Heart right ventricle (tissue), 16 donors: ENCODE data around the gene HYAL3. TPM values are rescaled to one million over a fixed set of nuclear protein-coding genes. Genes with fewer than 3 reads are reported as not detected.

Experiments used
- ATAC-seq, 8 donors: fragments of 200-7000 bp; cut with Tn5 transposase; one replicate each; pipeline ENCODE4 v1.9.1; 2020; ENCODE audit warnings: mild to moderate bottlenecking in 8 of 8, moderate library complexity in 8 of 8, moderate number of reproducible peaks in 1 of 8
- DNase-seq, 2 donors: peaks; one replicate each; pipeline ENCODE4 v3.0.0-alpha.2; 2020
- H3K27ac ChIP-seq, 10 donors: fragments of 200-600 bp; sonication (generic) in 2 of 10; one replicate each; pipeline versions ENCODE4 v1.5.0 to v1.8.0; 2020 to 2022; ENCODE audit warnings: mild to moderate bottlenecking in 3 of 10
- H3K27me3 ChIP-seq, 7 donors: fragments of 200-600 bp; one replicate each; pipeline ENCODE4 v1.8.0; 2021 to 2022; ENCODE audit warnings: mild to moderate bottlenecking in 2 of 7
- H3K36me3 ChIP-seq, 9 donors: fragments of 200-600 bp; sonication (generic) in 1 of 9; one replicate each; pipeline versions ENCODE4 v1.5.0 to v1.8.0; 2020 to 2022; ENCODE audit warnings: mild to moderate bottlenecking in 2 of 9
- H3K4me1 ChIP-seq, 9 donors: fragments of 200-600 bp; sonication (generic) in 1 of 9; one replicate each; pipeline versions ENCODE4 v1.5.0 to v1.8.0; 2020 to 2022; ENCODE audit warnings: mild to moderate bottlenecking in 4 of 9
- H3K4me3 ChIP-seq, 10 donors: fragments of 200-600 bp; sonication (generic) in 2 of 10; one replicate each; pipeline versions ENCODE4 v1.5.0 to v1.8.0; 2020 to 2022; ENCODE audit warnings: mild to moderate bottlenecking in 7 of 10, moderate library complexity in 2 of 10
- H3K9me3 ChIP-seq, 11 donors: fragments of 200-600 bp in 10 of 11; sonication (generic) in 2 of 11; one replicate each; pipeline versions ENCODE4 v1.5.0 to v1.8.0; 2013 to 2022; ENCODE audit warnings: mild to moderate bottlenecking in 2 of 11, control low read depth in 1 of 11, moderate library complexity in 1 of 11
- CTCF ChIP-seq, 9 donors: fragments of 200-600 bp; sonication (generic) in 2 of 9; IDR thresholded peaks; one replicate each; pipeline versions ENCODE4 v1.5.0 to v1.8.0; 2021 to 2022; ENCODE audit warnings: antibody characterized with exemption in 9 of 9, mild to moderate bottlenecking in 5 of 9, moderate library complexity in 1 of 9
- WGBS, 2 donors: extraction: QIAGEN DNeasy Blood & Tissue Kit; methylation state at CpG; one replicate each; pipeline ENCODE4 v1.1.7; 2013; ENCODE audit warnings: inconsistent platforms in 1 of 2; 5-methylcytosine and 5-hydroxymethylcytosine counted together
- intact Hi-C, 10 donors: fragments of 100-400 bp; cut with DNase I; formaldehyde crosslinking; loops; one replicate each; pipeline versions ENCODE4 v1.11.1 to v1.14.2; 2022
- polyA plus RNA-seq, 2 donors: library from polyadenylated mRNA; stranded (reverse); fragments of 200-250 nt; gene quantifications; one replicate each; pipeline ENCODE4 v1.2.3, GENCODE V29; 2013
- total RNA-seq, 10 donors: library from RNA; stranded (reverse); fragmentation: NEBNext Ultra II Directional in 3 of 10; extraction: Animal tissue kit (Norgen Biotek cat#: 25700) in 3 of 10; gene quantifications; one replicate each; pipeline versions ENCODE4 v1.2.1 to v1.2.4, GENCODE V29; 2021 to 2023
- donor health status: Arrhythmogenic right ventricular cardiomyopathy.
- donor health status: ischemic (EF 13 %, LVEDD 7.1; RV severe dilation, severe dysfunction).
- donor health status: healthy with polysubstance abuse.
- donor health status: DM: no; HTN: yes; CAD: no.
- donor health status: DM: no; HTN: no; CAD: no.
- donor health status: ischemic (EF 25% LVEDD 6.9; RV normal size, moderate dysfunction).
- donor health status: ischemic (EF 25% LVEDD 5.7; RV mildly dilated, moderate dysfunction).
- donor health status: healthy.
- donor health status: DM: yes; HTN: yes; CAD: no.
- donor health status: Ischemic cardiomyopathy.
- donor health status: ischemic (EF 35%, LVEDD 5.7; RV mildly dilated, moderate dysfunction).
- donor health status: nonischemic (EF 11% LVEDD 7.7; RV severe dilation, severe dysfunction).
- donor health status: DM: yes; HTN: yes; CAD: no.
- donor health status: PGD.
- donor health status: ischemic (EF 29% LVEDD 5.4; RV normal size, mild dysfunction).
- donor health status: nonischemic (EF 23%, LVEDD 6.1; RV moderate dilation, normal function).

Gene HYAL3
- total and polyA plus RNA-seq, 12 donors, result 0.80 to 3.0 (median 2.0) TPM

DNA sequence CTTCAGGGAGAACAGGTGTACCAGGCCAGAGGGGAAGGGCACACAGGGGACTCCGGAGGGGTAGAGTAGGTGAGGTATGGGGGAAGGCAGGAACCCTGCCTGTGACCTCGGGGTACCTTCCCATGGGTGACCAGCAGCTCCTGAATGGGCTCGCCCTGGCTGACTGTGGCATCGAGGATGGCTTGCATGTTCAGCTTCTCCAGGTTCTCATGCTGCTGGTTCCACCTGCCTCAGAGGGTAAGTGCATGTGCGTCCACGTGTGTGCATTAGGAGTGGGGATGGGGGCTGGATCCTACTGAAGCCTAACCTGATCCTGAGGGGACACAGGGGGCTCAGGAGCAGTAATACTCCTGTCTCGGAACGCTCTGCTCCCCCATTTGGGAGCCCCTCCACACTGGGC is 45.8 kb upstream of the HYAL3 start:
- intact Hi-C loops, result loop anchor here in 7 of 10 donors (5.0 to 10.0 kb wide), 4 partner anchors 197 to 1090 kb away; partner anchors contain the start of gene CISH (in 1 of the 7)
- Histone ChIP-seq H3K4me1 (peaks cover 16 to 55% (median 36%) of the 10 kb centered on the region in 9 donors), H3K36me3 (peaks cover 0 to 21% (median 0%) of the 10 kb centered on the region in 9 donors), H3K4me3 (peak overlapping the region in 9 of 10 donors; percentile 21 to 51 (median 39)), H3K9me3 (no peaks in the 10 kb centered on the region), H3K27ac (peak overlapping the region in 1 of 10 donors; percentile 24), H3K27me3 (no peaks in the 10 kb centered on the region)
- 76 to 77% methylated on average over 8 of the region's 8 CpGs for WGBS, 2 donors
- TF ChIP-seq CTCF (IDR thresholded peaks at IDR 0.05), result no peak
- DNase-seq, result no peak
- no peak for ATAC-seq

DNA sequence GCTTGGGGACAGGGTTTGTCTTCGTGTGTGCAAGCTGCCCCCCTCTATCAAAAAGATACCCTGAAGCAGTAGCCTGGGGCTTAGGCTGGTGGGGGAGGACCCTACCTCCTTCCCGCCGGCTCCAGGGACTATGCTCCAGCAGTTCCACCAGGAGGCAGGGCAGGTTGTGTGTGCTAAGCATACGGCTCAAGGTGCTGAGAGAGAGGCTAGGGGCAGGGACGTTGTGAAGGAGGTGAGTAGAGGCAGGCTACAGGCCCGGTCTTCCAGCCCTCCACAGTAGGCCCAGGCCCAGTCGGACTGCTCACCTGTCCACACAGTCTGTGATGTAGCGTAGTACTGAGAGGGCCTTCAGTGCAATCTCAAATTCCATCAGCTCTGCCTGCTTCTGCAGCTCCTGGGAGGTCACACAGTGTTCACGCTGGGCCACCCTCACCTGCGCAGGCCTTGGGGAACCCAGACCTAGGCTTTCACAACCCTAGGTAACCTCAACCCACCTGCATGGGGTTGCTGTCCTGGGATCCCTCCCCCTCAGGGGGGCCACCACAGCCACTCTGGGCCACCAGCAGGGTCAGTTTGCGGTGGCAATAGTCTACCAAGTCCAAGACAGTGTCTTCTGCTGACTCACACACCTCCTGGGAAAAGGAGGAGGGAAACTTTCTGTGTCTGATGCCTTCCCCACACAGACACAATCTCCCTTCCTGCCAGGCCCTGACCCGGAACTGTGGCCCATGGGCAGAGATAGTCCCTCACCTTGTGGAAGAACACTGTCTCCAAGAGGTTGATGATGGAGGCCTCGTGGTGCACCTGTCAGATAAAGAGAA is 43.8 kb upstream of the HYAL3 start:
- Histone ChIP-seq H3K9me3 (no peaks in the 10 kb centered on the region), H3K27ac (peak overlapping the region in 1 of 10 donors; percentile 40), H3K4me1 (peaks cover 16 to 65% (median 44%) of the 10 kb centered on the region in 9 donors), H3K27me3 (no peaks in the 10 kb centered on the region), H3K36me3 (peaks cover 0 to 7% (median 0%) of the 10 kb centered on the region in 9 donors), H3K4me3 (no peak overlapping the region)
- no peak for TF ChIP-seq CTCF (IDR thresholded peaks at IDR 0.05)
- WGBS, 2 donors, result 84 to 86% methylated on average over 13 of the region's 13 CpGs
- ATAC-seq (no peak), DNase-seq (no peak)
- intact Hi-C loops, result loop anchor here in 1 of 10 donors (10.0 kb wide), 1 partner anchor 1092 kb away; no protein-coding TSS in a partner anchor

- DNase-seq (no peak), ATAC-seq (no peak)
- H3K4me1 ChIP-seq, result peaks cover 19 to 68% (median 49%) of the 10 kb centered on the region in 9 donors
- no peaks in the 10 kb centered on the region for H3K36me3 ChIP-seq
- intact Hi-C loops, result loop anchor here in 1 of 10 donors (10.0 kb wide), 1 partner anchor 1093 kb away; no protein-coding TSS in a partner anchor
- TF ChIP-seq CTCF (IDR thresholded peaks at IDR 0.05), result no peak
- H3K9me3 ChIP-seq, result no peaks in the 10 kb centered on the region
- no peaks in the 10 kb centered on the region for H3K27me3 ChIP-seq
- H3K27ac ChIP-seq, result peak overlapping the region in 1 of 10 donors; percentile 97
- 93% methylated on average over 13 of the region's 13 CpGs for WGBS, 2 donors
- peak overlapping the region in 1 of 10 donors; percentile 65 for H3K4me3 ChIP-seq
Measured at GRCh38 chr3:50341996-50342650, 42.9 kb upstream of the HYAL3 start.

DNA sequence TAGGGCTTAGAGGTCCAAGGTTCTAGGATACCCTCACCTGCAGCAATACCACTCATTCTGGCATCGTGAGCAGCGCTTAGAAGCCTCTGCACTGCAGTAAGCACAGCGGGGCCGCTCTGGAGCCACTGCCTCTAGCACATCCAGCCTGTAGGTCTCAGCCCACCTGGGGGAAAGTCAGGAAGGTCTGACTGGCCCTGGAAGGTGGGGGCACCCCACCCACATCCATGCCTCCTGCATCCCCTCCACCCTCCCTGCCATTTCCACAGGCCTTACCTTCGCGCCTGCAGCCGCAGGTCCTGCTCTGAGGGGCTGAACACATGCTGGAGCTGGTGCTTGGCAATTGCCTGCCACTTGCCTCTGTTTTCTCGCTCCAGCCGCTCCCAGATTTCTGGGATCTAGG is 42.3 kb upstream of the HYAL3 start:
- DNase-seq (no peak), ATAC-seq (no peak)
- no peak for TF ChIP-seq CTCF (IDR thresholded peaks at IDR 0.05)
- Histone ChIP-seq H3K36me3 (no peaks in the 10 kb centered on the region), H3K27me3 (no peaks in the 10 kb centered on the region), H3K4me3 (peak overlapping the region in 8 of 10 donors; percentile 47 to 88 (median 64)), H3K4me1 (peaks cover 19 to 63% (median 49%) of the 10 kb centered on the region in 9 donors), H3K27ac (peak overlapping the region in 8 of 10 donors; percentile 90 to 100 (median 97)), H3K9me3 (no peaks in the 10 kb centered on the region)
- 89 to 96% methylated on average over 9 of the region's 9 CpGs for WGBS, 2 donors
- intact Hi-C loops, result loop anchor here in 1 of 10 donors (10.0 kb wide), 1 partner anchor 1093 kb away; no protein-coding TSS in a partner anchor
